ENCODE results near the gene GADL1.
A peak's percentile ranks its signal among the peaks of the same experiment; 100 is the strongest.

The GADL1 gene

GRCh38 chr3:30878862-30879261, 15.6 kb downstream of the GADL1 start:
- no peak for DNase-seq (ENCODE audit: low spot score)

GRCh38 chr3:30875505-30875904, 19.0 kb downstream of the GADL1 start:
- no peak for DNase-seq (ENCODE audit: low spot score)

- no peak for DNase-seq (ENCODE audit: low spot score)
These were observed 20.8 kb downstream of the GADL1 start for GRCh38 chr3:30873671-30874070.

- no peak for DNase-seq (ENCODE audit: low spot score)
These were observed 21.6 kb downstream of the GADL1 start for GRCh38 chr3:30872879-30873278.

GRCh38 chr3:30871720-30872119, 22.7 kb downstream of the GADL1 start:
- DNase-seq (ENCODE audit: low spot score): no peak

DNA sequence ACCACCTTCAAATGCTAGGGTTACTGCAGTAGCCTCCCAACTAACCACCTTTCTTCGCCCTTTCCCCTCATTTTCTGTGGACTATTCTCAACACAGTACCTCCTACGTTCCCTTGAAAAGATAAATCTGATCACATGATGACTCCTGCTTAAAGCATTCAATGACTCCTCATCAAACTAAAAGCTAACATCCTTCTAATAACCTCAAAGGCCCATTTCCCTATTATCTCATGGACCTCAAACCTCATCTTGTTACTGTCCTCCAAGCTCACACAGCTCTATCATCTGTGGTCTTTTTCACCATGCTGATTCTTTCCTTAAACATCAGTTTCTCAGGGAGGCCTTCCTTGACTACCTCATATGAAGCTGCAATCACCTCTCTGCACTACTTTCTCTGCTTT, 29.6 kb downstream of the GADL1 start:
- DNase-seq (ENCODE audit: low spot score): no peak

DNA sequence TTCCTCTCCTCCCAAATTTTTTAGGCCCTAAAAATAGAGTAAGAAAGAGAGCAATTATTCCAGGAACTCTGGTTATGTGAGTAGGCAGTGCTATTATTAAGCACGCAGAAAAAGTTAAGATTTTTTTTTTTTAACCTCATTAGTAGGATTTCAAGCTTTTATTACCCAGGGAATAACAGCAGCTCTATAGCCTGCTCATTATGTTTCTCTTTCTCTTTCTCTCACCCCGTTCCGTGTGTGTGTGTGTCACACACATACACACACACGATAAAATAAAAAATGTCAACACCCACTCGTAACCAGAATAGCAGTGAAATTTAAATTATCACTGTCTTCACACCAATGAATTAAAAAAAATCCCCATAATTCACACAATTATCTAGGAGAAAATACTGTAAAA, 30.3 kb downstream of the GADL1 start:
- peak; percentile 39 for DNase-seq (ENCODE audit: low spot score)

GRCh38 chr3:30862004-30862403, 32.5 kb downstream of the GADL1 start:
- DNase-seq (ENCODE audit: low spot score): no peak

GRCh38 chr3:30858894-30859389, 35.5 kb downstream of the GADL1 start:
- peak; percentile 23 for DNase-seq (ENCODE audit: low spot score)

- DNase-seq (ENCODE audit: low spot score): no peak
These were observed 38.8 kb downstream of the GADL1 start for GRCh38 chr3:30855400-30856292.

DNA sequence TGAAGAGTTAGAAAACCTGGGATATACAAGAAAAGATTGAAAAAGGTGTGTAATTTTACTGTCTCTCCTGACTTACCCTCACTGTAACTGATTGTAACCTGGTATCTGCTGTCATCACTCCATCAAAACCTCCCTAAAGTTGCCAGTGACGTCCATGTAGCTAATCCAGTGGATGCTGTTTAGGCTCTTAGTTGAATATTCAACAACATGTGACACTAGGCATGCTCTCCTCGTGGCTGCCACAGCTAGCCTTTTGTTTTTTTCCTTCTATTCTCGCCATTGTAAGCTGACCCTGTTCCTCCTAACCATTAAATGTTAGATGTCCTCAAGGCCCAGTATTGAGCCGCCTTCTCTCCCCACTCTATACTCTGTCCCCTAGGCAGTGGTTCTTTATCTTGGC, 41.6 kb downstream of the GADL1 start:
- DNase-seq (ENCODE audit: low spot score): no peak

GRCh38 chr3:30848087-30848779, 46.2 kb downstream of the GADL1 start:
- DNase-seq (ENCODE audit: low spot score): no peak

DNA sequence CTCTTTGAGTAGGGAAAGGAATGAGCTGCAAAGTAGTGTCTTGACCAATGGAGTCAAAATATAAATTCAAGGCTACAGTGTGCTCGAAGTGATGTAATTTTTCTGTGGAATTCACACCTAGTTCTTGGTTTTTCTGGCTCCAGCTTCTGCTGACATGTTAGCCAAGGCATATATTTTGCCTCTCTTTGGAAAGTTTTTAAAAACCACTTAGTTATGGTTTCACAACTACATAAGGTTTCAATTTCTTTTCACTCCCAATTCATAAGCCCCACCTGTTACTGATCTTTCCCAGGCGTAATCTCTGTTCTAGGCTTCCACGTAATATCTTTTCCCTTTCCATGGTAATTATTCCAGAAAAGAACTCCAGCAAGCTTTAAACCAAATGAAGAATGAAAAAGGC, 46.9 kb downstream of the GADL1 start:
- no peak for DNase-seq (ENCODE audit: low spot score)

DNA sequence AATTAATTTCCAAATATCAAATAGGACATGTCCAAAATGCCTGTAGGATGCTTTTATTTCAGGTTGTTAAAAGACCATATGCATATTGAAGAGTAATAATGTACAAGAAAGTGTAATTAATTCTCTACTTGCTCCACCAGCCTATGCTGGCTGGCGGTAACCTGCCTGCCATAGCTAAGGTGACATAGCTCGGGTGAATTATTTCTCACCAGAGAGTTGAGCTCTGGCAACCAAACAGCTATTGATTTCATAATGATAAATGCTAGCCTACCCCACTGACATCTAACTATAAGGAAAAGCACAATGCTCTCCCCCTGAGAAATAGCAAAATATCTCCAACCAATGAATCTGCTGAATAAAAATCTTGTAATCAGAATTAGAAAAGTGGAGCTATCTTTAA, 48.9 kb downstream of the GADL1 start:
- no peak for DNase-seq (ENCODE audit: low spot score)

GRCh38 chr3:30843877-30844276, 50.6 kb downstream of the GADL1 start:
- DNase-seq (ENCODE audit: low spot score): no peak

DNA sequence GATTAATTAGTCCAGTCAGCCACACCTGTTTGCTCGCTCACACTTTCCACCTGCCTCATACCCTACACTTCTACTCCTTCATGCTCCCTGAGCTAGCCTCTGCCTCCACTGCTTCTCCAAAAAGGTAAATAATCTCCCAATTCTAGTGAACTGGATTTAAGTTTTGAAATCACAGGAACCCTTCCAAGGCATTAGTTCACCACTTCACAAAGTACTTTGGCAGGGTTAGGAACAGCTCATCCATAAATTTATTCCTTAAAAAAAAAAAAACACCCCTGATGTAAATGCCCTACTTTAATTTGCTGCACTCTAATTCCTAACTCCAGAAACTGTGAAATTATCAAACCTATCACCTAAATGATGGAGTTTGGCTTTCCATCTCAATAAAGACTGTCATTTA, 58.3 kb downstream of the GADL1 start:
- DNase-seq (ENCODE audit: low spot score): no peak

DNA sequence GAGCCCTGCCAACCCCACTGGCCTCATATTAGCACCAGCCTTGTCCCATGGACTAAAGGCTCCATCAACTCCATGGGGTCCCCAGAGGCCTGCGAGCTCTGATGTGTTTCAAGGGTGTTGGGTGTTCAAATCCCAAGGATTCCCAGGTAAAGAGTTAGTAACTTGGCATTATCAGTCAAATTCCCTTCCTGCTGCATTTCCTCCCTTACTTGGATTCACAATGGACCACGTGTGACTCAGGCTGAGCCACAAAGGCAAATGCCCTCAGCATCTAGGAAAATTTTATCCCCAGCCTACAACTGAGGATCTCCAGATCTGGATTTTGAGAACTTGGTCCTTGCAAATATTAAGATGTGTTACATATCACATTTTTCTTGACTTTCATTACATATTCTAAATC, 58.8 kb downstream of the GADL1 start:
- DNase-seq (ENCODE audit: low spot score): no peak

DNA sequence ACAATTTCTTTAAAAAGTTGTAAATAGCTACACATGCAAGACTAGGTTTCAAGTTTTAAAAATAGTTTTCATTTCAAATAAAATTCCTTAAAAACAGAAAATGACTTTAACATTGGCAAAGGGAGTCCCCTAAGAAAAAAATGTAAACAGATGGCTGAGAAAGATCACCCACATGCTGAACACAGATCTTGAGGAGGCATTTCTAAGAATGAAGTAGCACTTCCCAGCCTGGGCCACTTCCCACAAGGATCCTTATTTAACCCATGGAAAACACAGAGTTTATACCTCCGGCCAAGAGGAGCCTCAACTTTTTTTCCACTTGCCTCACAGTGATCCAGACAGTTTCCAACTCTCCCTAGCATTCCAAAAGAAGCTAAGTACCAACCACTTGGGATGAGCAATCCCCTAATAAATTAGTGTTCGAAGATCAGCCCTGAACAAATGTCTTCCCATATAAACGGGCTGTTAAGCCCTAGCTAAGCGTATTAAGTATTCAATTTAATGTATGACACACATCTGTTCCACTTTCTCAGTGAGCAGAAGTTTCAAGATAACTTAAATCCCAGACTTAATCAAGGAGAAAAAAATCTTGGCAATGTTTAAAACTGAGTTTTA, 61.4 kb downstream of the GADL1 start:
- DNase-seq (ENCODE audit: low spot score): no peak

GRCh38 chr3:30827080-30827479, 67.4 kb downstream of the GADL1 start:
- no peak for DNase-seq (ENCODE audit: low spot score)

DNA sequence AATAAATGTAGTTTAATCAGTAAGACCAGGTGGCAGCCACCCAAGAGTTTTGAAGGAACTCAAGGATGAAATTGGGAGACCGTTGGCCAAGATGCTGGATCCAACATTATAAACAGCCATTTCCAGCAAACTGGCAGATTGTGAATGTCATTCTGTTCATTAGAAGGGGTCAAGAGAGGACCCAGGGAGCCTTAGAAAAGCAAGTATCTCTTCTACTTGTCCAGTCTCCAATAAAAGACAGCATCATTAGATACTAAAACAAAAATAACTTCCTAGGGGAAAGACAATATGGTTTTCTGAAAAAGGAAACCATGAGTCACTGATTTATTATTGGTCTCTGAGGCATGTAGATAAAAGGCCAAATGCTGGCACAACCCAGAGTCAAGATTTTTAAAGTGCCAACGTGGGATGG, 67.9 kb downstream of the GADL1 start:
- DNase-seq (ENCODE audit: low spot score): no peak

GRCh38 chr3:30819067-30819798, 75.2 kb downstream of the GADL1 start:
- no peak for DNase-seq (ENCODE audit: low spot score)

DNA sequence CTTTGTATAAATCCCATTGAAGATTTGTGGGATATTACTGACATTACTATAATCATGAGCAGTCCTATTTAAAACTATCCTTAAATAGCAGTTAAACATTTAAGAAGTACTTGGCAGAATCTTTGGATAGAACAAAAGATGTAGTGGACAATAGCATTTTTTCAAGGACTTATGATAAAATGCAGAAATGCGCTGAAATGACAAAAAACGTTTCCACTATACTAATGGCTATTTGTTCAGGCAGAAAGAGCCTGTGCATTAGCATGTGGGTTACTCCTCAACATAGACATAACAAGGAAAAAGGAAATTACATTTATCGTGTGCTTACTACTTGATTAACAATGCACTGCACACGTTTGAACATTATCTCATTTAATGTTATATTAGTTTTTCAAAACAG, 80.7 kb downstream of the GADL1 start:
- no peak for DNase-seq (ENCODE audit: low spot score)
